Keratinocyte (primary cell): ENCODE results near the gene RUNX1.

Experiments used
- CTCF ChIP-seq, 3 experiments: IDR thresholded peaks in 1 of 3; conservative IDR thresholded peaks in 1 of 3; optimal IDR thresholded peaks in 1 of 3; 2 replicates in 2 of 3; 3 replicates in 1 of 3; pipeline versions ENCODE3 to v1.5.1; 2011; ENCODE audit warnings: low read length in 3 of 3, mild to moderate bottlenecking in 3 of 3, moderate library complexity in 2 of 3, control low read depth in 1 of 3, inconsistent platforms in 1 of 3; ENCODE audit not compliant: insufficient read depth in 2 of 3; ENCODE audit errors: extremely low read depth in 1 of 3
- EZH2 ChIP-seq: IDR thresholded peaks from one replicate; pipeline ENCODE4 v1.6.1; 2012; ENCODE audit warnings: inconsistent platforms, mild to moderate bottlenecking, low read length, moderate library complexity

- no peak for TF ChIP-seq CTCF (optimal IDR thresholded peaks at IDR 0.05 in 1 of 3, IDR thresholded peaks at IDR 0.05 in 1 of 3, conservative IDR thresholded peaks at IDR 0.05 in 1 of 3; ENCODE audit: extremely low read depth in 1 of 3, insufficient read depth in 2 of 3, low read length in 3 of 3)
- TF ChIP-seq EZH2: no peak
These were observed 190.5 kb downstream of the RUNX1 start for GRCh38 chr21:34858559-34858958.
